ENCODE measurements around the gene PARP16. TPM values are rescaled to one million over a fixed set of nuclear protein-coding genes. Genes with fewer than 3 reads are reported as not detected.

Gene PARP16
- total RNA-seq, 4 donors from 2014 or later = 5.7 to 8.6 (median 6.3) TPM

DNA sequence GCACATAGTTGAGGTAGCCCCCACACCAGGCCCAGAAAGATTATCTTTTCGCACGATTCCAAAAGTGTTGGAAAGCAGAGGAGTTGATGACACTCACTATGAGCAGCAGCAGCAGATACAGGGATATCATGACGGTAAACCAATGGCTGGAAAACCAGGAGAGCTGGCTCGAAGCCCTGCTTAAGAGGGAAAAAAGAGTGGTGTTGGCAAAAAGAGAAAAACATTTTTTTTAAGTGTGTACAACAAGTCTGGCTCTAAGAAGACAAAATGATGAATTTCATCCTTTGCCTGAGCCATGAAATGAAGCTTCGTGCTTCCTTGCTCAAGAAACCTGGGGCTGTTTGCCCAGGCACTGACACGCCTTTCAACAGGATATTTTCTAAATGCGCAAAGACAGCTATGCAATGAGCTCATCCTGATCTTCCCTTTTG, 27.3 kb downstream of the PARP16 start:
- Histone ChIP-seq H3K4me3 (no peak overlapping the region), H3K27ac (peak overlapping the region; percentile 31 to 90 (median 80)), H3K4me1 (peaks cover 0 to 37% (median 20%) of the 10 kb centered on the region in 3 donors), H3K36me3 (peaks cover 0 to 73% (median 8%) of the 10 kb centered on the region in 3 donors), H3K27me3 (no peaks in the 10 kb centered on the region), H3K9me3 (no peaks in the 10 kb centered on the region)
- intact Hi-C loops (cut with DNase I) = no loop called here
- no peak for DNase-seq
- WGBS, 2 donors = 61 to 82% methylated on average over 7 of the region's 7 CpGs
- TF ChIP-seq POLR2A (IDR thresholded peaks at IDR 0.05) = no peak
- TF ChIP-seq, protein P1, sequence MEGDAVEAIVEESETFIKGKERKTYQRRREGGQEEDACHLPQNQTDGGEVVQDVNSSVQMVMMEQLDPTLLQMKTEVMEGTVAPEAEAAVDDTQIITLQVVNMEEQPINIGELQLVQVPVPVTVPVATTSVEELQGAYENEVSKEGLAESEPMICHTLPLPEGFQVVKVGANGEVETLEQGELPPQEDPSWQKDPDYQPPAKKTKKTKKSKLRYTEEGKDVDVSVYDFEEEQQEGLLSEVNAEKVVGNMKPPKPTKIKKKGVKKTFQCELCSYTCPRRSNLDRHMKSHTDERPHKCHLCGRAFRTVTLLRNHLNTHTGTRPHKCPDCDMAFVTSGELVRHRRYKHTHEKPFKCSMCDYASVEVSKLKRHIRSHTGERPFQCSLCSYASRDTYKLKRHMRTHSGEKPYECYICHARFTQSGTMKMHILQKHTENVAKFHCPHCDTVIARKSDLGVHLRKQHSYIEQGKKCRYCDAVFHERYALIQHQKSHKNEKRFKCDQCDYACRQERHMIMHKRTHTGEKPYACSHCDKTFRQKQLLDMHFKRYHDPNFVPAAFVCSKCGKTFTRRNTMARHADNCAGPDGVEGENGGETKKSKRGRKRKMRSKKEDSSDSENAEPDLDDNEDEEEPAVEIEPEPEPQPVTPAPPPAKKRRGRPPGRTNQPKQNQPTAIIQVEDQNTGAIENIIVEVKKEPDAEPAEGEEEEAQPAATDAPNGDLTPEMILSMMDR (IDR thresholded peaks at IDR 0.05) = no peak

DNA sequence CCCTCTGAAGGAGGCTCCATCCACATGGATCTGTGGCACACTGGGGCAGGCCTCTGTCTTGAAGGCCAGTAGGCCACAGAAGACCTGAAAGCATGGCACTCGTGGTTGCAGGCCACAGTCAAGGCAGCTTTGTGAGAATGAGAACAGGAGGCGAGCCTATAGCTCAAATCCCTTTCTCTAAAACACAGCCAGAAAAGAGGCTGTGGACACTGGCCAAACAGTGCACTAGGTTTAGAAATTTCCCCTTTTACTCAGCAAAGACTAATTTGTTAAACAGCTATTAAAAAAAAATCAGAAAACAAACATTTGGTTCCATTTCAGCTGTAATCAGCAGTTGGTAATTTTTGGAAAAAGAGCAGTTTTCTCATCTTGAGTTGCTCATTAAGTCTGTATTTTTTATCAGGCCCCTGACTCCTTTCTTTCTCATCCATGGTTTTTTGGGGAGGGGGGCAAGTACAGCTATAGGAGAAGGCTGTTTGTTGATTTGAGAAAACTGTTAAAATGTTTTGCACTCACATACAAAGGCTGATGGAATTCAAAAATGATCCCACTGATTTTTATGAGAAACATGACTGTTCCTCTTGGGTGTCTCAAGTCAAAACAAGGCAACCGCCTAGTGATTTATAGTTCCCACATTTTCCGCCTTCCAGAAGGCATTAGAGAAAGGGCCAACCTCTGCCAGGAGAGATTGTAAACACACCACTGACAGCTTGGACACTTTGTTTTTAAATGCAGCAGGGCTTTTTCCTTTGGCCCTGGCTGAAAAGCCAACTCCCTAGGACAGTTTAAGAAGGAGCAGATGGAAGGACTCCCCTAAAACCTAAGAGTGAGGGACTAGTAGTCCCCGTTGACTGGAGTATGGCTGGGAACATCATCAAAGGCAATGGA, 28.1 kb downstream of the PARP16 start:
- no peaks in the 10 kb centered on the region for H3K9me3 ChIP-seq
- peak overlapping the region; percentile 31 to 90 (median 80) for H3K27ac ChIP-seq
- WGBS, 2 donors = 59 to 68% methylated on average over 4 to 5 of the region's 5 CpGs
- intact Hi-C loops (cut with DNase I) = no loop called here
- no peak overlapping the region for H3K4me3 ChIP-seq
- no peak for DNase-seq
- H3K27me3 ChIP-seq = no peaks in the 10 kb centered on the region
- H3K4me1 ChIP-seq = peaks cover 0 to 40% (median 22%) of the 10 kb centered on the region in 3 donors
- peaks cover 0 to 80% (median 8%) of the 10 kb centered on the region in 3 donors for H3K36me3 ChIP-seq
- TF ChIP-seq, protein P1 (IDR thresholded peaks at IDR 0.05) = no peak
- no peak for TF ChIP-seq POLR2A (IDR thresholded peaks at IDR 0.05)

DNA sequence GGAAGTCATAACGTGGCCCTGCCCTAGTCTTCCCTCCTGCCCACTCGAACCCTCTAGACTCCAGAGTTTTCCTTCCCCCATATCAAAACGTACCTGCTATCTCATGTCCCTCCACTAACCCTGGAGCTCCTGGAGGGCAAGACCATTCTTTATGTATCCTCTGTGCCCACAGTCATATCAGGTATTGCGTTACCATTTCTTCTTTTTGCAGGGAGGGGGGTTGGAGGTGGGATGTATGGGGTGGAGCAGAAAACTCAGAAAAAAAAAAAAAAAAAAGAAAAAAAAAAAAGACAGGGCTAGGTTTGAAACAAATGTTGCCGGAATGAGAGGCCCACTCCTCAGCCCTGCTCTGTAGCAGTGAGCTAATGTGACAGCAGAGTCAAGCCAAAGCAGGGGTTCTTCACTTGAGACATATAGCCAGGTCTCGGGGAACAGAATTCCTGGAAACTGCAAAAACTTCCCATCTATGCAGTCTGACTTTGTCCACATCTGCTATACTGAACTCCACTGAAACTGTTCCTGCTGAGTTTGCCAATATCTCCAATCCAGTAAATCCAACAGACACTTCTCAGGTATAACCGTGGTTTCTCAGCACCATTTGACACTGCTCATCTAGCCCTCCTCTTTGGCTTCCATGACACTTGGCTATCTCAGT, 31.1 kb downstream of the PARP16 start:
- intact Hi-C loops (cut with DNase I) = no loop called here
- DNase-seq = no peak
- TF ChIP-seq, protein P1 (IDR thresholded peaks at IDR 0.05) = no peak
- no peak for TF ChIP-seq POLR2A (IDR thresholded peaks at IDR 0.05)
- 92 to 93% methylated on average over 7 of the region's 7 CpGs for WGBS, 2 donors
- Histone ChIP-seq H3K36me3 (peaks cover 0 to 59% (median 0%) of the 10 kb centered on the region in 3 donors), H3K4me3 (no peak overlapping the region), H3K4me1 (peaks cover 0 to 38% (median 22%) of the 10 kb centered on the region in 3 donors), H3K27ac (peak overlapping the region in 1 of 4 donors; percentile 87), H3K27me3 (no peaks in the 10 kb centered on the region), H3K9me3 (no peaks in the 10 kb centered on the region)

DNA sequence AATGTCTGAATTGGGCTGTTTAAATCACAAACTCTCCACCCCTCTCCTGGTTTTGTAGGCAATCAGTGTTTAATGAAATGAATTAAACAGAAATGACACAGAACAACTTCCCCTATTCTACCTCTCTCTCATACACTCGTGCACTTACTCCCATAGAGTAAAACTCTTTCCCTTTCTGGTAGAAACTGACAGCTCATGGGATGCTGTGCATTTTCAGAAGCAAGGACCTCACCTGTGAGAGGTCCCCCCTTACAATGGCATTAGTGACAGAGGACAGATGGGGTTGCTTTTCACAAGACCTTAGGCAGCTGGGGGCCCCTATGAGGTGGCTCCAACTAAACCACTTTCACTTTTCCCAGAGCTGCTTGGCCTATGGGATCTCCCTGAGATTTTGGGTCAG, 31.9 kb downstream of the PARP16 start:
- H3K36me3 ChIP-seq = peaks cover 0 to 51% (median 0%) of the 10 kb centered on the region in 3 donors
- WGBS, 2 donors = 71 to 82% methylated on average over 1 of the region's 1 CpG
- intact Hi-C loops (cut with DNase I) = no loop called here
- H3K9me3 ChIP-seq = no peaks in the 10 kb centered on the region
- TF ChIP-seq POLR2A (IDR thresholded peaks at IDR 0.05) = no peak
- TF ChIP-seq, protein P1 (IDR thresholded peaks at IDR 0.05) = no peak
- DNase-seq = no peak
- peak overlapping the region in 1 of 4 donors; percentile 39 for H3K27ac ChIP-seq
- no peaks in the 10 kb centered on the region for H3K27me3 ChIP-seq
- no peak overlapping the region for H3K4me3 ChIP-seq
- peaks cover 0 to 40% (median 22%) of the 10 kb centered on the region in 3 donors for H3K4me1 ChIP-seq

DNA sequence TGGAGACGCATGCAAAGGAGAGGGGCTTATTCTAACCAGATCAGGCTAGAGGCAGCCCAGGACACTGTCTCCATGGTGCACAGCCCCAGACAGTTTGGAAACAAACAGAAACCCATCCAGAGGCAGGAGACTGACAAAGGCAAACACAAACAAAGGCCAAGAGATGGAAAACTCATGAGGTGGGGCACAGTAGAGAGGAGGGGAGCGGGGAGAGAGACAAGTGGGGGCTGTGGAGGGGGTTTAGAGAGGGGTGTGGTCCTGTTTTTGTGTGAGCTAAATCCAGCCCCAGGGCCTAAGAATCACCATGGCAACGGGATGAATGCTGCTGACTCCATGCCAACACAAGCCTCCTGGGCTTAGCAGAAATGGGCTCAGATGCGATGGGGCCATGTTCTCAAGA, 32.3 kb downstream of the PARP16 start:
- peak overlapping the region in 1 of 4 donors; percentile 39 for H3K27ac ChIP-seq
- intact Hi-C loops (cut with DNase I) = no loop called here
- DNase-seq = no peak

More for the DNA sequence above, 32.3 kb downstream of the PARP16 start:
- 45 to 50% methylated on average over 4 of the region's 4 CpGs for WGBS, 2 donors
- H3K4me3 ChIP-seq = no peak overlapping the region
- H3K4me1 ChIP-seq = peaks cover 0 to 42% (median 22%) of the 10 kb centered on the region in 3 donors
- no peak for TF ChIP-seq POLR2A (IDR thresholded peaks at IDR 0.05)
- TF ChIP-seq, protein P1 (IDR thresholded peaks at IDR 0.05) = no peak
- H3K36me3 ChIP-seq = peaks cover 0 to 47% (median 0%) of the 10 kb centered on the region in 3 donors
- no peaks in the 10 kb centered on the region for H3K27me3 ChIP-seq
- no peaks in the 10 kb centered on the region for H3K9me3 ChIP-seq

Data from esophagus squamous epithelium (tissue), 5 donors.